ENCODE measurements around the gene NHSL2. TPM values are rescaled to one million over a fixed set of nuclear protein-coding genes. Genes with fewer than 3 reads are reported as not detected.

The NHSL2 gene
- total RNA-seq, 4 donors from 2014 or later = 10.4 to 31.4 (median 17.7) TPM

DNA sequence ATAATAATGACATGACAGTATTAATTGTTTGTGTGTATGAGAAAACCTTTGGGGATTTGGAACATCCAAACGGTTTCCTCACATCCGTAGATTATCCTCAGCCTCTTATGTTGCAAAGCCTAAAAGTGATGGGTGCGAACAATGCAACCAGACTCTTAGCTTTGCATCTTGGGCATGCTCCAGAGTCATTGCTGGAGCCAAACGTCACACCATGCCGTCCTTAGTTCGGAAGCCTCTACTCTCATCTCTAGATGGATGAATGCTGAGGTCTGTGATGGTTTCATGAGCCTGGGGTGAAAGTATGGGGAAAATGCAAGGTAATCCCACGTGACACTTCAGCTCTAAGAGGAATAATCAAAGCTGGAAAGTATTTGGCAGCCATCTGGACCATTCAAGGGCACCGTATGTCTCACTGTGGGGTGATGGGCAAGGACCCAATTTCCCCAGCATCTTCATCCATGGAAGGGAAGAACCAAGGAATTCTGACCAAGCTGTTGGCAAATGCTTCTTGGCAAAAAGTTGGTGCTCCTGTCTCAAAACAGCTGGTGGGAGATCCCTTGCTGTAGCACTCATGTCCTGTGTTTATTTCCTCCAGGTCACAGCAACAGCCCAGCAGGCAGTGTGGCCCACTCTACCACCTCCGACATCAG is 227.3 kb downstream of the NHSL2 start:
- Histone ChIP-seq H3K4me1 (no peaks in the 10 kb centered on the region), H3K27me3 (no peaks in the 10 kb centered on the region), H3K9me3 (no peaks in the 10 kb centered on the region), H3K36me3 (peaks cover 0 to 46% (median 26%) of the 10 kb centered on the region in 4 donors), H3K27ac (replicated peaks in 1 of 4) (no peak overlapping the region), H3K4me3 (no peak overlapping the region)
- 76% methylated on average over 9 of the region's 9 CpGs for WGBS
- intact Hi-C loops (cut with DNase I) = no loop called here
- no peak for TF ChIP-seq POLR2A (IDR thresholded peaks at IDR 0.05; ENCODE audit: low read depth)
- no peak for TF ChIP-seq EP300 (IDR thresholded peaks at IDR 0.05)
- TF ChIP-seq, protein P1, sequence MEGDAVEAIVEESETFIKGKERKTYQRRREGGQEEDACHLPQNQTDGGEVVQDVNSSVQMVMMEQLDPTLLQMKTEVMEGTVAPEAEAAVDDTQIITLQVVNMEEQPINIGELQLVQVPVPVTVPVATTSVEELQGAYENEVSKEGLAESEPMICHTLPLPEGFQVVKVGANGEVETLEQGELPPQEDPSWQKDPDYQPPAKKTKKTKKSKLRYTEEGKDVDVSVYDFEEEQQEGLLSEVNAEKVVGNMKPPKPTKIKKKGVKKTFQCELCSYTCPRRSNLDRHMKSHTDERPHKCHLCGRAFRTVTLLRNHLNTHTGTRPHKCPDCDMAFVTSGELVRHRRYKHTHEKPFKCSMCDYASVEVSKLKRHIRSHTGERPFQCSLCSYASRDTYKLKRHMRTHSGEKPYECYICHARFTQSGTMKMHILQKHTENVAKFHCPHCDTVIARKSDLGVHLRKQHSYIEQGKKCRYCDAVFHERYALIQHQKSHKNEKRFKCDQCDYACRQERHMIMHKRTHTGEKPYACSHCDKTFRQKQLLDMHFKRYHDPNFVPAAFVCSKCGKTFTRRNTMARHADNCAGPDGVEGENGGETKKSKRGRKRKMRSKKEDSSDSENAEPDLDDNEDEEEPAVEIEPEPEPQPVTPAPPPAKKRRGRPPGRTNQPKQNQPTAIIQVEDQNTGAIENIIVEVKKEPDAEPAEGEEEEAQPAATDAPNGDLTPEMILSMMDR (IDR thresholded peaks at IDR 0.05) = no peak
- TF ChIP-seq POLR2AphosphoS5 (IDR thresholded peaks at IDR 0.05) = no peak
- DNase-seq (ENCODE audit: extremely low spot score) = no peak

DNA sequence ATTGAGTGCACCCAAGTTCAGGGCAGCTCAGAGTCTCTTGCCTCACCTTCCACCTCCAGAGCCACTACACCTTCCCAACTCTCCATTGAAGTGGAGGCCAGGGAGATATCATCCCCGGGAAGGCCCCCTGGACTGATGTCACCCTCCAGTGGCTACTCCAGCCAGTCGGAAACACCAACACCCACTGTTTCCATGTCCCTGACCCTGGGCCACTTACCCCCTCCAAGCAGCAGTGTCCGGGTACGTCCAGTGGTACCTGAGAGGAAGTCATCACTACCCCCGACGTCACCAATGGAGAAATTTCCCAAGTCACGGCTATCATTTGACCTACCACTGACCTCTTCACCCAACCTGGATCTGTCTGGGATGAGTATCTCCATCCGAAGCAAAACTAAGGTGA is 228.9 kb downstream of the NHSL2 start:
- WGBS = 87% methylated on average over 8 of the region's 8 CpGs
- H3K27ac ChIP-seq (replicated peaks in 1 of 4) = no peak overlapping the region
- H3K4me1 ChIP-seq = no peaks in the 10 kb centered on the region
- intact Hi-C loops (cut with DNase I) = no loop called here
- TF ChIP-seq POLR2A (IDR thresholded peaks at IDR 0.05; ENCODE audit: low read depth) (no peak), POLR2AphosphoS5 (IDR thresholded peaks at IDR 0.05) (no peak), EP300 (IDR thresholded peaks at IDR 0.05) (no peak)
- TF ChIP-seq, protein P1 (IDR thresholded peaks at IDR 0.05) = no peak
- H3K36me3 ChIP-seq = peaks cover 0 to 53% (median 21%) of the 10 kb centered on the region in 4 donors
- H3K9me3 ChIP-seq = no peaks in the 10 kb centered on the region
- H3K27me3 ChIP-seq = no peaks in the 10 kb centered on the region
- no peak overlapping the region for H3K4me3 ChIP-seq
- no peak for DNase-seq (ENCODE audit: extremely low spot score)

DNA sequence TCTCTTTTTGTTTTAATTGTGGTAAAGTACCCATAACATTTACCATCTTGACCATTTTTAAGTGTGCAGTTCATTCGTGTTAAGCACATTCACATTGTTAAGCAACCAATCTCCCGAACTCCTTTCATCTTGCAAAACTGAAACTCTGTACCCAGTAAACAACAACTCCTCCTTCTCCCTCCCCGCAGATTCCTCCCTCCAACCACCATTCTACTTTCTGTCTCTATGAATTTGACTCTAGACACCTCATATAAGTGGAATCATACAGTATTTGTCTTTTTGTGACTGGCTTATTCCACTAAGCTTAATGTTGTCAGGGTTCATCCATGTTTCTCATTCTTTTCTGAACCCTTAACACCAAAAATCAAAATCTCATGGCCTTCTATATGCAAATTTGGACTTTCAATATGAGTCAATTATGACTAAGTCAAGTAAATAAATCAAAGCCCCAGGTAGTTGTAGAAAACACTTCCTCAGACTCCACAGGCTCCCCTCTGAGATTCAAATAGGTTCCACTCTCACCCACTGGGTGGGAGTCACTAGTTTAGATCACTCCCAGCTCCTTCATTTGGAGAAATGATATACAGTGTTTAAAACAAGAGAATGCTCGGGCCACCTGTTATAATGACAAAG is 230.8 kb downstream of the NHSL2 start:
- no peak for DNase-seq (ENCODE audit: extremely low spot score)
- Histone ChIP-seq H3K36me3 (peaks cover 0 to 54% (median 22%) of the 10 kb centered on the region in 4 donors), H3K4me1 (no peaks in the 10 kb centered on the region), H3K4me3 (no peak overlapping the region), H3K27ac (replicated peaks in 1 of 4) (no peak overlapping the region), H3K9me3 (no peaks in the 10 kb centered on the region), H3K27me3 (no peaks in the 10 kb centered on the region)
- intact Hi-C loops (cut with DNase I) = no loop called here
- TF ChIP-seq EP300 (IDR thresholded peaks at IDR 0.05) = no peak
- TF ChIP-seq, protein P1 (IDR thresholded peaks at IDR 0.05) = no peak
- 65% methylated on average over 4 of the region's 4 CpGs for WGBS

DNA sequence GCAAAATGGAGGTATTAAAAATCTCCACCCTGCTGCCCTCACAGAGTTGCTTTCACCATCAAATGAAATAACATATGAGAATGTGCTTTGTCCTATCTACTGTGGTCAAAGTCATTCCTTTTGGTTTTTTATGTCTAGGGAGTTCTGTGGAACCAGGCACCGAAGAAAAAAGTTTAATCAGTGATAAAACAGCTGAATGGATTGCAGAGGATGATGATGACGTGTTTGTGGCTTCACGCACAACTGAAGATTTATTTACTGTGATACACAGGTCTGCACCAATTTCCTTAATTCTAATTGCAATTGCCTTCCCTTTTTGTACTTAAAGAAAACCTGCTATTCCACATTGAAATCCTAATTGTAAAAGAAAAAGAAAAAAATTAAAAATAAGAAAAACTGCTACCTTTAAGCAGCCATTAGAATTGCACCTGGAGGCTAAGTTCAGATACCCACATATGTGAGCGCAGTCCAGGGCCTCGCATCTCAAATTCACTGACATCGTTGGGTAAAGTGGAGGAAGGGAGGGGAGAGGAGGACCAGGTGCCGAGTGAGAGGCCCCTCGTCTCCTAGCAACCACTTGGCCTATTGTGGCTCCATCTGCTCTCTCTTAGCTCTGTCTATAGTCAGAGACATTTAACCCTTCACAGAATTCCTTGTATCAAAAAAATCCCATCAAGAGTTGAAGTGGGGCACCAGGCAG is 231.6 kb downstream of the NHSL2 start:
- Histone ChIP-seq H3K27ac (replicated peaks in 1 of 4) (no peak overlapping the region), H3K4me1 (no peaks in the 10 kb centered on the region), H3K9me3 (no peaks in the 10 kb centered on the region), H3K27me3 (no peaks in the 10 kb centered on the region), H3K36me3 (peaks cover 0 to 54% (median 22%) of the 10 kb centered on the region in 4 donors), H3K4me3 (no peak overlapping the region)
- no peak for DNase-seq (ENCODE audit: extremely low spot score)
- intact Hi-C loops (cut with DNase I) = no loop called here
- whole genome bisulfite sequencing = 46% methylated on average over 8 of the region's 8 CpGs
- TF ChIP-seq, protein P1 (IDR thresholded peaks at IDR 0.05) = no peak
- no peak for TF ChIP-seq POLR2AphosphoS5 (IDR thresholded peaks at IDR 0.05)
- no peak for TF ChIP-seq EP300 (IDR thresholded peaks at IDR 0.05)
- no peak for TF ChIP-seq POLR2A (IDR thresholded peaks at IDR 0.05; ENCODE audit: low read depth)

Data from esophagus muscularis mucosa (tissue), 4 donors.